HCT116 (cell line): ENCODE measurements around the gene C1QTNF2. TPM values are rescaled to one million over a fixed set of nuclear protein-coding genes. Genes with fewer than 3 reads are reported as not detected.

Experiments
- ATAC-seq: fragments of 200-7000 bp; cut with Tn5 transposase; 2 replicates; pipeline ENCODE4 v1.9.1; 2020; ENCODE audit warnings: mild to moderate bottlenecking, moderate library complexity
- BruUV-seq: library from RNA; stranded (reverse); fragments of 400-500 nt; replicated peaks from 2 replicates; lab custom pipeline; 2021; lab: Mats Ljungman, UMichigan
- CTCF ChIA-PET: fragments of 300-600 bp; sonication (Branson Sonifier 250); formaldehyde crosslinking; loops from one replicate; lab custom pipeline; 2021; ENCODE audit warnings: antibody characterized with exemption; lab: Charles Lee
- POLR2A ChIA-PET: fragments of 300-600, 350-600 bp; sonication (Branson Sonifier 250); formaldehyde crosslinking; loops from one replicate; lab custom pipeline; 2021; ENCODE audit warnings: antibody characterized with exemption; lab: Charles Lee
- RAD21 ChIA-PET, 2 experiments: fragments of 300-600 bp; sonication (Branson Sonifier 250); formaldehyde crosslinking; loops; one replicate each; lab custom pipeline; 2023; ENCODE audit warnings: low total read pairs in 2 of 2; ENCODE audit not compliant: uncharacterized antibody in 2 of 2, unreplicated experiment in 2 of 2, low non-redundant PET in 1 of 2; lab: Charles Lee
- DNase-seq: peaks from one replicate; pipeline ENCODE4 v3.0.0-alpha.2; 2010; ENCODE audit warnings: low read depth, low spot score
- H2AFZ ChIP-seq: fragments of 200-600 bp; shearing (Covaris generic), sonication (generic); 2 replicates; pipeline ENCODE4 v1.6.1; 2017; ENCODE audit warnings: low read depth, mixed run types, mixed read lengths, antibody characterized with exemption, low read length; ENCODE audit not compliant: poor library complexity, severe bottlenecking
- H3K27ac ChIP-seq: 2 replicates; pipeline ENCODE4 v1.5.1; 2012; ENCODE audit warnings: low read depth, low read length
- H3K27me3 ChIP-seq: fragments of 200-600 bp; sonication (generic); 2 replicates; pipeline ENCODE4 v1.6.1; 2016; ENCODE audit warnings: mixed run types, low read length, mixed read lengths; ENCODE audit not compliant: insufficient read depth
- H3K36me3 ChIP-seq, 2 experiments: fragments of 200-500 bp in 1 of 2; fragments of 200-600 bp in 1 of 2; sonication (Bioruptor generic) in 1 of 2; sonication (generic) in 1 of 2; 2 replicates each; pipeline versions ENCODE4 v1.5.1 to v1.6.1; 2014 to 2016; ENCODE audit warnings: low read length in 2 of 2, inconsistent platforms in 1 of 2, mixed read lengths in 1 of 2, mixed run types in 1 of 2; ENCODE audit not compliant: insufficient read depth in 2 of 2, control insufficient read depth in 1 of 2
- H3K4me1 ChIP-seq, 2 experiments: fragments of 200-600 bp in 1 of 2; sonication (generic) in 1 of 2; 2 replicates each; pipeline versions ENCODE4 v1.5.1 to v1.6.1; 2012 to 2017; ENCODE audit warnings: low read length in 2 of 2, inconsistent platforms in 1 of 2, mild to moderate bottlenecking in 1 of 2, mixed read lengths in 1 of 2, mixed run types in 1 of 2, moderate library complexity in 1 of 2; ENCODE audit not compliant: insufficient read depth in 2 of 2, control insufficient read depth in 1 of 2
- H3K4me2 ChIP-seq: fragments of 200-600 bp; sonication (generic); 2 replicates; pipeline ENCODE4 v1.6.1; 2017; ENCODE audit warnings: mixed run types, low read length, mixed read lengths
- H3K4me3 ChIP-seq, 2 experiments: fragments of 200-600 bp in 1 of 2; sonication (generic) in 1 of 2; replicated peaks in 1 of 2; 2 replicates each; pipeline ENCODE4 v1.5.1; 2011 to 2016; ENCODE audit warnings: low read length in 2 of 2, control low read depth in 1 of 2, low read depth in 1 of 2, mild to moderate bottlenecking in 1 of 2, mixed read lengths in 1 of 2, mixed run types in 1 of 2
- H3K79me2 ChIP-seq: fragments of 200-600 bp; sonication (generic); 2 replicates; pipeline ENCODE4 v1.6.1; 2017; ENCODE audit warnings: mild to moderate bottlenecking, mixed run types, low read length, moderate library complexity, mixed read lengths; ENCODE audit not compliant: insufficient read depth
- H3K9ac ChIP-seq: fragments of 200-600 bp; sonication (generic); 2 replicates; pipeline ENCODE4 v1.6.1; 2016; ENCODE audit warnings: low read length, mixed read lengths
- H3K9me2 ChIP-seq: fragments of 200-600 bp; sonication (generic), shearing (Covaris generic); 2 replicates; pipeline ENCODE4 v1.6.1; 2017; ENCODE audit warnings: mixed run types, mild to moderate bottlenecking, moderate library complexity; ENCODE audit not compliant: insufficient read depth
- H3K9me3 ChIP-seq, 2 experiments: fragments of 200-500 bp in 1 of 2; fragments of 200-600 bp in 1 of 2; sonication (Bioruptor generic) in 1 of 2; sonication (generic) in 1 of 2; 2 replicates each; pipeline ENCODE4 v1.6.1; 2014 to 2017; ENCODE audit warnings: low read length in 2 of 2, mixed read lengths in 2 of 2, inconsistent platforms in 1 of 2, low read depth in 1 of 2, mild to moderate bottlenecking in 1 of 2, mixed run types in 1 of 2, moderate library complexity in 1 of 2; ENCODE audit not compliant: control insufficient read depth in 1 of 2, insufficient read depth in 1 of 2
- H4K20me1 ChIP-seq: fragments of 200-600 bp; sonication (generic), shearing (Covaris generic); 2 replicates; pipeline ENCODE4 v1.6.1; 2017; ENCODE audit warnings: mixed run types, mild to moderate bottlenecking, moderate library complexity; ENCODE audit not compliant: insufficient read depth
- CEBPB ChIP-seq: IDR thresholded peaks from 2 replicates; pipeline ENCODE4 v1.6.1; 2012; ENCODE audit warnings: low read depth
- ELF1 ChIP-seq: IDR thresholded peaks from 2 replicates; pipeline ENCODE4 v1.6.1; 2012; ENCODE audit warnings: low read depth, borderline replicate concordance
- EZH2phosphoT487 ChIP-seq: fragments of 200-600 bp; IDR thresholded peaks from 2 replicates; pipeline ENCODE4 v1.6.1; 2018; ENCODE audit warnings: antibody characterized with exemption, borderline replicate concordance
- FOSL1 ChIP-seq: IDR thresholded peaks from 2 replicates; pipeline ENCODE4 v1.6.1; 2012; ENCODE audit warnings: low read depth
- SIN3A ChIP-seq: IDR thresholded peaks from 2 replicates; pipeline ENCODE4 v1.6.1; 2012; ENCODE audit warnings: low read depth
- SRF ChIP-seq: IDR thresholded peaks from 2 replicates; pipeline ENCODE4 v1.6.1; 2012; ENCODE audit warnings: low read depth
- YY1 ChIP-seq: IDR thresholded peaks from 2 replicates; pipeline ENCODE4 v1.6.1; 2011; ENCODE audit warnings: low read length, low read depth, moderate library complexity, mild to moderate bottlenecking; ENCODE audit not compliant: insufficient replicate concordance; ENCODE audit errors: extremely low read depth
- ZFX ChIP-seq: fragments of 450-650 bp; IDR thresholded peaks from 2 replicates; pipeline ENCODE4 v1.6.1; 2017
- ZNF274 ChIP-seq: fragments of 200-500 bp; sonication (Bioruptor generic); IDR thresholded peaks from 2 replicates; pipeline ENCODE4 v1.6.1; 2014; ENCODE audit warnings: mild to moderate bottlenecking, low read depth, low read length, inconsistent platforms
- intact Hi-C: fragments of 100-400 bp; cut with micrococcal nuclease; formaldehyde crosslinking; loops from 2 replicates; pipeline ENCODE4 v1.10.0; 2022
- total RNA-seq: library from RNA; stranded (reverse); gene quantifications from one replicate; pipeline ENCODE4 v1.2.1, GENCODE V29; 2021; ENCODE audit not compliant: unreplicated experiment
- TF ChIP-seq, protein P1 (sequence below): IDR thresholded peaks from 2 replicates; pipeline ENCODE4 v1.6.1; 2012
- TF ChIP-seq, protein P2 (sequence below): IDR thresholded peaks from 2 replicates; pipeline ENCODE4 v1.6.1; 2011; ENCODE audit warnings: mild to moderate bottlenecking, low read length, moderate library complexity; ENCODE audit not compliant: insufficient replicate concordance; ENCODE audit errors: extremely low read depth
- TF ChIP-seq, protein P3 (sequence below): IDR thresholded peaks from 2 replicates; pipeline ENCODE4 v1.6.1; 2012

Gene C1QTNF2
- total RNA-seq, 1 experiment from 2014 or later = 0.15 TPM

DNA sequence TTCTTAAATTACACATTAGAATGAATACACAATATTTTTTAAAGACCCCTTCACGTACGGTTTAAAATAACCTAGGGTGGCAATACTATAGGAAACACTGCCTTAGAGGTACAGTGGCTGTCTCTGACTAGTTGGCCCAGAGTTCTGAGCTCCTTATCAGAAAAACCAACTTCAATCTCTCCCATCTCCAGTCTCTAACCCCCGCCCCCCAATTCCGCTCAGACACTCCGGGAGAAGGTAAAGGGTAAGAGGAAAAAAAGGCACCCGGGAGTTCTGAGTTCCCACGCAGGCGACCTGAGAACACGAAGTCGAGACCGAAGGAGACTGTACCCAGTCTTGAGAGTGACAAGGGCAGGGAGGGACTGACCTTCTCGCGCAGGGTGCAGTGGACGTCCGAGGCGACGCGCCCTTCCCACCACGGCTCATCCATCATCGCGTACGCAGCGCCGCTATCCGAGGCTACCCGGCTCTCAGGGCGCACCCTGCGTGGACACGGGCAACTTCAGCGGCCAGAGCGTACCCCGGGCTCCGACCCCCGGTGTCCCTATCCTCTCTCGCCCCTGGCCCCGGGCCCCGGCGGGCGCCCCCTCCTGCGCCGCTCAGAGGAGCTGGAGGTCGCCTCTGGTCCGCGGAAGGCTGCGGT is 58.8 kb downstream of the C1QTNF2 start:
- TF ChIP-seq, protein P1, sequence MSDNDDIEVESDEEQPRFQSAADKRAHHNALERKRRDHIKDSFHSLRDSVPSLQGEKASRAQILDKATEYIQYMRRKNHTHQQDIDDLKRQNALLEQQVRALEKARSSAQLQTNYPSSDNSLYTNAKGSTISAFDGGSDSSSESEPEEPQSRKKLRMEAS = no peak
- TF ChIP-seq SRF (no peak), ELF1 (no peak), SIN3A (no peak), EZH2phosphoT487 (no peak), CEBPB (no peak), FOSL1 (no peak), ZFX (no peak), YY1 (no peak), ZNF274 (no peak)
- TF ChIP-seq, protein P2, sequence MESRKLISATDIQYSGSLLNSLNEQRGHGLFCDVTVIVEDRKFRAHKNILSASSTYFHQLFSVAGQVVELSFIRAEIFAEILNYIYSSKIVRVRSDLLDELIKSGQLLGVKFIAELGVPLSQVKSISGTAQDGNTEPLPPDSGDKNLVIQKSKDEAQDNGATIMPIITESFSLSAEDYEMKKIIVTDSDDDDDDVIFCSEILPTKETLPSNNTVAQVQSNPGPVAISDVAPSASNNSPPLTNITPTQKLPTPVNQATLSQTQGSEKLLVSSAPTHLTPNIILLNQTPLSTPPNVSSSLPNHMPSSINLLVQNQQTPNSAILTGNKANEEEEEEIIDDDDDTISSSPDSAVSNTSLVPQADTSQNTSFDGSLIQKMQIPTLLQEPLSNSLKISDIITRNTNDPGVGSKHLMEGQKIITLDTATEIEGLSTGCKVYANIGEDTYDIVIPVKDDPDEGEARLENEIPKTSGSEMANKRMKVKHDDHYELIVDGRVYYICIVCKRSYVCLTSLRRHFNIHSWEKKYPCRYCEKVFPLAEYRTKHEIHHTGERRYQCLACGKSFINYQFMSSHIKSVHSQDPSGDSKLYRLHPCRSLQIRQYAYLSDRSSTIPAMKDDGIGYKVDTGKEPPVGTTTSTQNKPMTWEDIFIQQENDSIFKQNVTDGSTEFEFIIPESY = no peak
- TF ChIP-seq, protein P3, sequence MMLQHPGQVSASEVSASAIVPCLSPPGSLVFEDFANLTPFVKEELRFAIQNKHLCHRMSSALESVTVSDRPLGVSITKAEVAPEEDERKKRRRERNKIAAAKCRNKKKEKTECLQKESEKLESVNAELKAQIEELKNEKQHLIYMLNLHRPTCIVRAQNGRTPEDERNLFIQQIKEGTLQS = no peak
- Histone ChIP-seq H3K9ac (no peak overlapping the region), H3K27ac (no peak overlapping the region), H3K9me3 (no peaks in the 10 kb centered on the region), H4K20me1 (no peaks in the 10 kb centered on the region), H3K36me3 (no peaks in the 10 kb centered on the region), H3K9me2 (no peaks in the 10 kb centered on the region), H2AFZ (no peak overlapping the region), H3K4me2 (peak overlapping the region; percentile 96), H3K4me1 (peaks cover 13 to 36% of the 10 kb centered on the region in 2 experiments), H3K27me3 (no peaks in the 10 kb centered on the region), H3K79me2 (no peaks in the 10 kb centered on the region), H3K4me3 (peak overlapping the region; percentile 42 to 71)
- no peak for ATAC-seq
- CTCF ChIA-PET = no interaction called here
- intact Hi-C loops = no loop called here
- RAD21 ChIA-PET = no interaction called here
- POLR2A ChIA-PET = no interaction called here
- no peak for DNase-seq
- BruUV-seq = no TSS peak
